Loucy (cell line): ENCODE data around the gene EML2.

Experiments
- CTCF ChIP-seq: fragments of 200-600 bp; sonication (generic); conservative IDR thresholded peaks from 2 replicates; pipeline ENCODE4 v1.5.1; 2014; ENCODE audit warnings: mild to moderate bottlenecking, antibody characterized with exemption, low read length
- EZH2phosphoT487 ChIP-seq: fragments of 200-600 bp; IDR thresholded peaks from 2 replicates; pipeline ENCODE4 v1.6.1; 2018; ENCODE audit warnings: antibody characterized with exemption, mild to moderate bottlenecking, moderate library complexity, borderline replicate concordance

- TF ChIP-seq CTCF: no peak
- TF ChIP-seq EZH2phosphoT487: no peak
These were observed 6.6 kb upstream of the EML2 start for GRCh38 chr19:45645631-45646344.
